HL-60 (cell line): ENCODE results near the gene BDH2.
A peak's percentile ranks its signal among the peaks of the same experiment; 100 is the strongest.

Experiments used
- DNase-seq, 2 experiments: peaks; one replicate each; pipeline ENCODE4 v3.0.0-alpha.2; 2010 to 2020; ENCODE audit warnings: low read depth in 1 of 2, low spot score in 1 of 2
- H3K27ac ChIP-seq: fragments of 250-450 bp; sonication (Bioruptor Pico); replicated peaks from 2 replicates; pipeline ENCODE4 v1.5.1; 2020; ENCODE audit warnings: mild to moderate bottlenecking, moderate library complexity
- H3K27me3 ChIP-seq: fragments of 250-450 bp; sonication (Bioruptor Pico); 2 replicates; pipeline ENCODE4 v1.5.1; 2021; ENCODE audit warnings: mild to moderate bottlenecking, moderate library complexity; ENCODE audit not compliant: insufficient read depth, poor library complexity, severe bottlenecking
- H3K4me3 ChIP-seq: replicated peaks from 2 replicates; pipeline ENCODE4 v1.5.1; 2011; ENCODE audit warnings: mild to moderate bottlenecking, control low read depth, low read length; ENCODE audit not compliant: insufficient read depth
- GABPA ChIP-seq: IDR thresholded peaks from 2 replicates; pipeline ENCODE4 v1.6.1; 2012; ENCODE audit warnings: low read depth
- POLR2AphosphoS5 ChIP-seq: IDR thresholded peaks from 2 replicates; pipeline ENCODE4 v1.6.1; 2012; ENCODE audit warnings: low read depth
- SPI1 ChIP-seq: IDR thresholded peaks from 2 replicates; pipeline ENCODE4 v1.6.1; 2012; ENCODE audit warnings: low read depth, mild to moderate bottlenecking, borderline replicate concordance
- TF ChIP-seq, protein P1 (sequence below): IDR thresholded peaks from one replicate; pipeline ENCODE4 v1.5.1; 2011; ENCODE audit warnings: low read length, control low read depth, inconsistent platforms; ENCODE audit not compliant: insufficient read depth
- TF ChIP-seq, protein P2 (sequence below): IDR thresholded peaks from 2 replicates; pipeline ENCODE4 v1.6.1; 2012; ENCODE audit warnings: low read depth; ENCODE audit not compliant: insufficient replicate concordance

Gene BDH2

DNA sequence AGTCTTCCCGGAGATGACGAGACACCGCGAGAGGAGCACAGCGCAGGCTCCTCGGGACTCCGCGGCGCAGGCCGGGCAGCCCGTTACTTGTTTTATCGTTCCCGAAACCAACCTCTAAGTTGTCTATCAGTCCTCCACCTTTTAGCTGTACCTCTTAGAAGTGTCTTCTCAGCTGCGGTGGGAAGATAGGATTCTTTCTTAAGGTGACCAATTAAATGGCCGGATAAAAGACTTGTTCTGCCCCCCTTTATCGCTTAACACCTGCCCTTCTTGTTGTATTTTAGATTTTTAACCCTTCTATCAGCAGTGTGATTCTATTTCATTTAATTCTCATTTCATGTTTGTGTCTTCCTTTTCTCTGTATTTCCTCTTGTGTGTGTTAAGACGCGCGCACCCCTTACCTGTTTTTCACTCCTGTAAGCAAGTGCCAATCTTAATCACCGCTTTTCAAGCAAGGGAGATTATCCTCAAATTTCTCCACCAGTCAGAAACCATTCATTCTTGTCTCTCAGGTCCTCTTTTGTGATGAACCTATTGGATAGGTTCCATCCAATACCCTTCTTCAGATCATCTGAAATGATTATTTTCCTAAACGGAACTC lies 22.8 kb downstream of the BDH2 start, which contains the start of gene SLC9B2:
Gene SLC9B2 (minus strand): TSS at position 15 of the 601 bp plus-strand sequence. CDS start 9,211 bp downstream, outside the sequence.
- peak within 1 kb of the TSS; percentile 93 for H3K27ac ChIP-seq
- TF ChIP-seq, protein P1, sequence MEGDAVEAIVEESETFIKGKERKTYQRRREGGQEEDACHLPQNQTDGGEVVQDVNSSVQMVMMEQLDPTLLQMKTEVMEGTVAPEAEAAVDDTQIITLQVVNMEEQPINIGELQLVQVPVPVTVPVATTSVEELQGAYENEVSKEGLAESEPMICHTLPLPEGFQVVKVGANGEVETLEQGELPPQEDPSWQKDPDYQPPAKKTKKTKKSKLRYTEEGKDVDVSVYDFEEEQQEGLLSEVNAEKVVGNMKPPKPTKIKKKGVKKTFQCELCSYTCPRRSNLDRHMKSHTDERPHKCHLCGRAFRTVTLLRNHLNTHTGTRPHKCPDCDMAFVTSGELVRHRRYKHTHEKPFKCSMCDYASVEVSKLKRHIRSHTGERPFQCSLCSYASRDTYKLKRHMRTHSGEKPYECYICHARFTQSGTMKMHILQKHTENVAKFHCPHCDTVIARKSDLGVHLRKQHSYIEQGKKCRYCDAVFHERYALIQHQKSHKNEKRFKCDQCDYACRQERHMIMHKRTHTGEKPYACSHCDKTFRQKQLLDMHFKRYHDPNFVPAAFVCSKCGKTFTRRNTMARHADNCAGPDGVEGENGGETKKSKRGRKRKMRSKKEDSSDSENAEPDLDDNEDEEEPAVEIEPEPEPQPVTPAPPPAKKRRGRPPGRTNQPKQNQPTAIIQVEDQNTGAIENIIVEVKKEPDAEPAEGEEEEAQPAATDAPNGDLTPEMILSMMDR: no peak
- TF ChIP-seq, protein P2, sequence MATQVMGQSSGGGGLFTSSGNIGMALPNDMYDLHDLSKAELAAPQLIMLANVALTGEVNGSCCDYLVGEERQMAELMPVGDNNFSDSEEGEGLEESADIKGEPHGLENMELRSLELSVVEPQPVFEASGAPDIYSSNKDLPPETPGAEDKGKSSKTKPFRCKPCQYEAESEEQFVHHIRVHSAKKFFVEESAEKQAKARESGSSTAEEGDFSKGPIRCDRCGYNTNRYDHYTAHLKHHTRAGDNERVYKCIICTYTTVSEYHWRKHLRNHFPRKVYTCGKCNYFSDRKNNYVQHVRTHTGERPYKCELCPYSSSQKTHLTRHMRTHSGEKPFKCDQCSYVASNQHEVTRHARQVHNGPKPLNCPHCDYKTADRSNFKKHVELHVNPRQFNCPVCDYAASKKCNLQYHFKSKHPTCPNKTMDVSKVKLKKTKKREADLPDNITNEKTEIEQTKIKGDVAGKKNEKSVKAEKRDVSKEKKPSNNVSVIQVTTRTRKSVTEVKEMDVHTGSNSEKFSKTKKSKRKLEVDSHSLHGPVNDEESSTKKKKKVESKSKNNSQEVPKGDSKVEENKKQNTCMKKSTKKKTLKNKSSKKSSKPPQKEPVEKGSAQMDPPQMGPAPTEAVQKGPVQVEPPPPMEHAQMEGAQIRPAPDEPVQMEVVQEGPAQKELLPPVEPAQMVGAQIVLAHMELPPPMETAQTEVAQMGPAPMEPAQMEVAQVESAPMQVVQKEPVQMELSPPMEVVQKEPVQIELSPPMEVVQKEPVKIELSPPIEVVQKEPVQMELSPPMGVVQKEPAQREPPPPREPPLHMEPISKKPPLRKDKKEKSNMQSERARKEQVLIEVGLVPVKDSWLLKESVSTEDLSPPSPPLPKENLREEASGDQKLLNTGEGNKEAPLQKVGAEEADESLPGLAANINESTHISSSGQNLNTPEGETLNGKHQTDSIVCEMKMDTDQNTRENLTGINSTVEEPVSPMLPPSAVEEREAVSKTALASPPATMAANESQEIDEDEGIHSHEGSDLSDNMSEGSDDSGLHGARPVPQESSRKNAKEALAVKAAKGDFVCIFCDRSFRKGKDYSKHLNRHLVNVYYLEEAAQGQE: peak; percentile 45
- no peaks in the 10 kb centered on the region for H3K27me3 ChIP-seq
- peak within 1 kb of the TSS; percentile 73 for H3K4me3 ChIP-seq
- DNase-seq: no peak

DNA sequence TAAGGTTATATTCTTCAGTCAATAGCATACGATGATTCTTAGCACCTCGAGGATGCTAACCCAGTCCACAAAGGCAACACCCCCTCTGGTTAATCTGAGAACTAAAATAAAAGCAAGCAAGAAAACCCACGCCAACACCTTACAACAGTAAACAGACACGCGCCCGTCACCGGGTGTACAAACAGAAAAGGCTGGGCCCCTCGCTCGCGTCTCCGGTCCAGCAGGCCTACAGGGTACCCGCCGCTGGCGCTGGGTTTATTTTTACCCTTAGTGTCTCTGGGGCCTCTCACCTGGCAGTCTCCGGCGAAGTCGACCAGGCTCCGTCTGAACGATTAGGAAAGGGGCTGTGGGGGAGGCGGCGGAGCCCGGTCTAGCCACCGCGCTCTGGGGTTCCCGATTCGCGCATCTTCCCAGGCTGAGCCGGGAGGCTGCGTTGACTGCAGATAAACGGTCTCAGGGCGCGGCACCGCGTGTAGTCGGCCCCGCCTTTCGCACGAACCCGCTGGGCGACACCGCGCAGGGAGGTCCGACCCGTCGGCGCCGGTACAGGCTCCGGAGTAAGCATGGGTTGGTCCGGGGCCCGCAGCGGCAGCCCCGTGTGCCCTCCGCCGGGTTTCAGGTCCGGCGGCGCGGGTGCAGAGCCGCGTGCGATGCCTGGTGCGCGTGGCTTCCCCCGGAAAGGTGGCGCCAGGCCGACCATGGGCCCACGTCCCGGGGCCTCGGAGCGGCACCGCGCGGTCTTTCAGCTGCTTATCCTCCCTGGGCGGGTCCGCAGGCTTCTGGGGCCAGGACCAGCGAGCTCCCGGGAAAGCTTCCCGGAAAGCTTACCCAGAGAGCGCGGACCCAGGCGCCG lies 23.5 kb downstream of the BDH2 start:
- TF ChIP-seq POLR2AphosphoS5 (peak; percentile 70), GABPA (no peak)
- TF ChIP-seq, protein P1: no peak
- TF ChIP-seq, protein P2: peak; percentile 39
- Histone ChIP-seq H3K27ac (peak overlapping the region; percentile 93), H3K4me3 (peak overlapping the region; percentile 73), H3K27me3 (no peaks in the 10 kb centered on the region)
- DNase-seq: peak in 1 of 2 experiments; percentile 65

DNA sequence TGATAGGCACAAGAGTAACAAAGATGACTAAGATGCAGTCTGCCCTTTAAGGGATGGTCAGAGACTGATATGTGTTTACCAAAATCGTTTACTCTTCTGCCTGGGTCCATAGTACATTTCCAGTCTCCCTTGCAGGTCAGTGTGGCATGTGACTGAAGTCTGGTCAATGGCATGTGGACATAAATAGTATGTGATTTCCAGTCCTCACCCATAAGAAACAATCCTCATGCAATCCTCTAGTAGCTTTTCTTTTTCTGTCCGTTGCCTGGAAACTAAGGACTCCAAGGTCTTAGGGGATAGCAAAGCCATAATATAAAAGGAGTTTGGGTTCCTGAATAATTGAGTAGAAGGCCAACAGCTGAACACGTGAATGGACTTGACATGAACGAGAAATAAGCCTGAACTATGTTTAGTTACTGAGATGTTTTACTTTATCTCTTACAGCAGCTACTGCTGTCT lies 24.2 kb downstream of the BDH2 start:
- no peak for DNase-seq
- Histone ChIP-seq H3K27ac (peak overlapping the region; percentile 93), H3K27me3 (no peaks in the 10 kb centered on the region), H3K4me3 (peak overlapping the region; percentile 73)
- no peak for TF ChIP-seq SPI1
- TF ChIP-seq, protein P2: no peak
- TF ChIP-seq, protein P1: no peak
- TF ChIP-seq POLR2AphosphoS5: no peak
- no peak for TF ChIP-seq GABPA
